Karpas-422 (cell line): ENCODE data around the gene SRGAP1. TPM values are rescaled to one million over a fixed set of nuclear protein-coding genes. Genes with fewer than 3 reads are reported as not detected.

ENCODE experiments used
- DNase-seq: peaks from one replicate; pipeline ENCODE4 v3.0.0-alpha.2; 2015
- H2AFZ ChIP-seq: fragments of 200-600 bp; sonication (generic); 2 replicates; pipeline ENCODE4 v1.6.1; 2014; ENCODE audit warnings: antibody characterized with exemption, low read length, mixed read lengths
- H3K27ac ChIP-seq: fragments of 200-600 bp; sonication (generic); 2 replicates; pipeline ENCODE4 v1.5.1; 2014; ENCODE audit warnings: mild to moderate bottlenecking, low read length, moderate library complexity
- H3K27me3 ChIP-seq: fragments of 200-600 bp; sonication (generic); 2 replicates; pipeline ENCODE4 v1.6.1; 2014; ENCODE audit warnings: low read length, mixed read lengths
- H3K36me3 ChIP-seq: fragments of 200-600 bp; sonication (generic); 2 replicates; pipeline ENCODE4 v1.6.1; 2014; ENCODE audit warnings: low read length, mixed read lengths; ENCODE audit not compliant: insufficient read depth
- H3K4me1 ChIP-seq: fragments of 200-600 bp; sonication (generic); 2 replicates; pipeline ENCODE4 v1.6.1; 2014; ENCODE audit warnings: mild to moderate bottlenecking, low read length, mixed read lengths
- H3K4me2 ChIP-seq: fragments of 200-600 bp; sonication (generic); 2 replicates; pipeline ENCODE4 v1.6.1; 2014; ENCODE audit warnings: low read length, low read depth, mild to moderate bottlenecking; ENCODE audit not compliant: poor library complexity, severe bottlenecking
- H3K4me3 ChIP-seq: fragments of 200-600 bp; sonication (generic); 2 replicates; pipeline ENCODE4 v1.5.1; 2014; ENCODE audit warnings: mild to moderate bottlenecking, antibody characterized with exemption, low read length, mixed read lengths
- H3K79me2 ChIP-seq: fragments of 200-600 bp; sonication (generic); 2 replicates; pipeline ENCODE4 v1.6.1; 2014; ENCODE audit warnings: mild to moderate bottlenecking, low read length, mixed read lengths
- H3K9ac ChIP-seq: fragments of 200-600 bp; sonication (generic); 2 replicates; pipeline ENCODE4 v1.6.0; 2014; ENCODE audit warnings: low read length
- H3K9me2 ChIP-seq: fragments of 200-600 bp; sonication (generic), shearing (Covaris generic); replicated peaks from 2 replicates; pipeline ENCODE4 v1.6.0; 2014; ENCODE audit warnings: mild to moderate bottlenecking, low read length, moderate library complexity; ENCODE audit not compliant: insufficient read depth
- H3K9me3 ChIP-seq: fragments of 300-700, 200-600 bp; sonication (generic); 2 replicates; pipeline ENCODE4 v1.6.1; 2014; ENCODE audit warnings: low read length, mixed read lengths
- H4K20me1 ChIP-seq: fragments of 200-600 bp; sonication (generic); 2 replicates; pipeline ENCODE4 v1.6.1; 2014; ENCODE audit warnings: mild to moderate bottlenecking, antibody characterized with exemption, low read length, low read depth; ENCODE audit not compliant: insufficient read depth
- total RNA-seq: library from RNA; depleted of rRNA; stranded (reverse); fragments of >200 nt; shearing (Covaris generic); gene quantifications from 2 replicates; pipeline ENCODE4 v1.2.3, GENCODE V29; 2014; ENCODE audit warnings: low replicate concordance

SRGAP1 gene
- total RNA-seq, 1 experiment from 2014 or later = not detected

DNA sequence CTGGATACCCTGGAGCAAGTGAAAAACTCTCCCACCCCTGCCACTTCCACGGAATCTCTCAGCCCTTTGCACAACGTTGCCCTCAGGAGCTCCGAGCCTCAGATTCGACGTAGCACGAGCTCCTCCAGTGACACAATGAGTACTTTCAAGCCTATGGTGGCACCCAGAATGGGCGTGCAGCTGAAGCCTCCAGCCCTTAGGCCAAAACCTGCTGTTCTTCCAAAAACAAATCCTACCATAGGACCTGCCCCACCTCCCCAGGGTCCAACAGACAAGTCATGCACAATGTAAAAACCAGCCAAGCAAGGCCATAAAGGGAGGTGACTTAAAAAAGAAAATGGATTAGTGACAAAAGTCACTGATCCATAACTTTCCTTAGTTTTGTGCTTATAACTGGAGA is 297.9 kb downstream of the SRGAP1 start:
- Histone ChIP-seq H3K9me3 (no peaks in the 10 kb centered on the region), H3K4me2 (no peak overlapping the region), H3K4me1 (no peaks in the 10 kb centered on the region), H3K27ac (no peak overlapping the region), H2AFZ (no peak overlapping the region), H3K9me2 (no peaks in the 10 kb centered on the region), H3K36me3 (no peaks in the 10 kb centered on the region), H3K79me2 (no peaks in the 10 kb centered on the region), H3K4me3 (no peak overlapping the region), H3K27me3 (no peaks in the 10 kb centered on the region), H4K20me1 (no peaks in the 10 kb centered on the region), H3K9ac (no peak overlapping the region)
- DNase-seq = no peak

GRCh38 chr12:64142784-64143183 is 298.3 kb downstream of the SRGAP1 start:
- Histone ChIP-seq H2AFZ (no peak overlapping the region), H3K27me3 (no peaks in the 10 kb centered on the region), H3K4me1 (no peaks in the 10 kb centered on the region), H3K9me2 (no peaks in the 10 kb centered on the region), H4K20me1 (no peaks in the 10 kb centered on the region), H3K27ac (no peak overlapping the region), H3K9ac (no peak overlapping the region), H3K79me2 (no peaks in the 10 kb centered on the region), H3K9me3 (no peaks in the 10 kb centered on the region), H3K4me3 (no peak overlapping the region), H3K36me3 (no peaks in the 10 kb centered on the region), H3K4me2 (no peak overlapping the region)
- no peak for DNase-seq

- no peaks in the 10 kb centered on the region for H3K36me3 ChIP-seq
- H4K20me1 ChIP-seq = no peaks in the 10 kb centered on the region
- H3K9ac ChIP-seq = no peak overlapping the region
- H3K4me2 ChIP-seq = no peak overlapping the region
- H3K4me3 ChIP-seq = no peak overlapping the region
- no peaks in the 10 kb centered on the region for H3K4me1 ChIP-seq
- no peaks in the 10 kb centered on the region for H3K79me2 ChIP-seq
- DNase-seq = no peak
- no peak overlapping the region for H2AFZ ChIP-seq
- H3K9me2 ChIP-seq = no peaks in the 10 kb centered on the region
- no peaks in the 10 kb centered on the region for H3K27me3 ChIP-seq
- no peaks in the 10 kb centered on the region for H3K9me3 ChIP-seq
- no peak overlapping the region for H3K27ac ChIP-seq
Observed at GRCh38 chr12:64145226-64145625, 300.7 kb downstream of the SRGAP1 start.

GRCh38 chr12:64147011-64147631 is 302.6 kb downstream of the SRGAP1 start:
- Histone ChIP-seq H3K4me3 (no peak overlapping the region), H3K4me1 (no peaks in the 10 kb centered on the region), H3K9me2 (no peaks in the 10 kb centered on the region), H2AFZ (no peak overlapping the region), H3K9me3 (no peaks in the 10 kb centered on the region), H4K20me1 (no peaks in the 10 kb centered on the region), H3K9ac (no peak overlapping the region), H3K36me3 (no peaks in the 10 kb centered on the region), H3K79me2 (no peaks in the 10 kb centered on the region), H3K27me3 (no peaks in the 10 kb centered on the region), H3K4me2 (no peak overlapping the region), H3K27ac (no peak overlapping the region)
- DNase-seq = no peak

GRCh38 chr12:64147875-64148274 is 303.4 kb downstream of the SRGAP1 start:
- Histone ChIP-seq H4K20me1 (no peaks in the 10 kb centered on the region), H3K4me2 (no peak overlapping the region), H3K27me3 (no peaks in the 10 kb centered on the region), H3K9me2 (no peaks in the 10 kb centered on the region), H3K79me2 (no peaks in the 10 kb centered on the region), H3K4me1 (no peaks in the 10 kb centered on the region), H3K9me3 (no peaks in the 10 kb centered on the region), H3K4me3 (no peak overlapping the region), H3K27ac (no peak overlapping the region), H2AFZ (no peak overlapping the region), H3K9ac (no peak overlapping the region), H3K36me3 (no peaks in the 10 kb centered on the region)
- no peak for DNase-seq

- Histone ChIP-seq H3K4me3 (no peak overlapping the region), H2AFZ (no peak overlapping the region), H3K36me3 (no peaks in the 10 kb centered on the region), H3K9ac (no peak overlapping the region), H4K20me1 (no peaks in the 10 kb centered on the region), H3K27me3 (no peaks in the 10 kb centered on the region), H3K4me2 (no peak overlapping the region), H3K9me3 (no peaks in the 10 kb centered on the region), H3K4me1 (no peaks in the 10 kb centered on the region), H3K27ac (no peak overlapping the region), H3K79me2 (no peaks in the 10 kb centered on the region), H3K9me2 (no peaks in the 10 kb centered on the region)
- DNase-seq = no peak
Observed at GRCh38 chr12:64154677-64155076, 310.2 kb downstream of the SRGAP1 start.

- H3K9ac ChIP-seq = no peak overlapping the region
- no peaks in the 10 kb centered on the region for H3K9me3 ChIP-seq
- no peak overlapping the region for H3K4me3 ChIP-seq
- no peaks in the 10 kb centered on the region for H3K79me2 ChIP-seq
- no peak overlapping the region for H3K4me2 ChIP-seq
- no peaks in the 10 kb centered on the region for H3K27me3 ChIP-seq
- H2AFZ ChIP-seq = no peak overlapping the region
- H3K27ac ChIP-seq = no peak overlapping the region
- H4K20me1 ChIP-seq = no peaks in the 10 kb centered on the region
- H3K4me1 ChIP-seq = no peaks in the 10 kb centered on the region
- no peak for DNase-seq
- no peaks in the 10 kb centered on the region for H3K9me2 ChIP-seq
- H3K36me3 ChIP-seq = no peaks in the 10 kb centered on the region
Observed at GRCh38 chr12:64157110-64157509, 312.6 kb downstream of the SRGAP1 start.

- Histone ChIP-seq H3K9me2 (no peaks in the 10 kb centered on the region), H3K4me2 (no peak overlapping the region), H3K36me3 (no peaks in the 10 kb centered on the region), H3K27me3 (no peaks in the 10 kb centered on the region), H3K4me1 (no peaks in the 10 kb centered on the region), H3K79me2 (no peaks in the 10 kb centered on the region), H4K20me1 (no peaks in the 10 kb centered on the region), H2AFZ (no peak overlapping the region), H3K27ac (no peak overlapping the region), H3K9ac (no peak overlapping the region), H3K4me3 (no peak overlapping the region), H3K9me3 (no peaks in the 10 kb centered on the region)
- no peak for DNase-seq
Observed at GRCh38 chr12:64160021-64160710, 315.7 kb downstream of the SRGAP1 start.
